Measurements from ENCODE around the gene GLRA1.
"Not testable (repeated sequence)": the region's sequence is repeated elsewhere in the genome, so short reads cannot be mapped to it uniquely, and the experiment has no call there.

The GLRA1 gene

GRCh38 chr5:151893485-151893884 is 31.2 kb downstream of the GLRA1 start:
- H3K27me3 ChIP-seq (replicated peaks; ENCODE audit: control insufficient read depth, insufficient read depth, low read length, poor library complexity, severe bottlenecking); H3K4me3 ChIP-seq (ENCODE audit: insufficient read depth, low read depth, low read length, poor library complexity, severe bottlenecking); DNase-seq; H3K36me3 ChIP-seq (ENCODE audit: control insufficient read depth, insufficient read depth, low read length); H3K4me1 ChIP-seq (ENCODE audit: control insufficient read depth, insufficient read depth, low read length, poor library complexity, severe bottlenecking); H3K27ac ChIP-seq (ENCODE audit: insufficient read depth, low read length, poor library complexity, severe bottlenecking); H3K9me3 ChIP-seq (ENCODE audit: control insufficient read depth, low read length): not testable (repeated sequence)

GRCh38 chr5:151892393-151892792 is 32.3 kb downstream of the GLRA1 start:
- no peak overlapping the region for H3K4me3 ChIP-seq (ENCODE audit: insufficient read depth, low read depth, low read length, poor library complexity, severe bottlenecking)
- H3K36me3 ChIP-seq (ENCODE audit: control insufficient read depth, insufficient read depth, low read length), result no peaks in the 10 kb centered on the region
- no peaks in the 10 kb centered on the region for H3K4me1 ChIP-seq (ENCODE audit: control insufficient read depth, insufficient read depth, low read length, poor library complexity, severe bottlenecking)

DNA sequence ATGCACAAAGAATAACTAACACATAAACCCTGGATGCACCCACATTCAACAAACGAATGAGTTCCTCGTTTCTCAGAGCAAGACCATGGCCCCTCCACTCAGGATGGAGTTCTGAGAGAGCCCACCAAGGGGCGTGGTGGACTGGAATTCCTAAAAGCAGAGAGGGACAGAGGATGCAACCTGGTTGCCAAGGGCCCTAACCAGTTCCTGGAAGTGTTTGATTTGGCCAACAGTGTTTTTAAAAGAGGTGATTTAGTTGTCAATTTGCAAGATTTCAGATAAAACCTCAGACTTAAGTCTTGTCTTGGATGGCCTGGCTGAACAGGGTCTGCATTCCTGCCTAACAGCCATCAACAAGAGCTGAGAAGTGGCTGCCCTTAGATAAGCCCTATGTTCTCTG is 34.4 kb downstream of the GLRA1 start:
- Histone ChIP-seq H3K4me3 (ENCODE audit: insufficient read depth, low read depth, low read length, poor library complexity, severe bottlenecking) (no peak overlapping the region), H3K4me1 (ENCODE audit: control insufficient read depth, insufficient read depth, low read length, poor library complexity, severe bottlenecking) (no peaks in the 10 kb centered on the region), H3K9me3 (ENCODE audit: control insufficient read depth, low read length) (no peaks in the 10 kb centered on the region), H3K27me3 (replicated peaks; ENCODE audit: control insufficient read depth, insufficient read depth, low read length, poor library complexity, severe bottlenecking) (no peaks in the 10 kb centered on the region), H3K27ac (ENCODE audit: insufficient read depth, low read length, poor library complexity, severe bottlenecking) (no peak overlapping the region), H3K36me3 (ENCODE audit: control insufficient read depth, insufficient read depth, low read length) (no peaks in the 10 kb centered on the region)
- DNase-seq, result no peak

More at GRCh38 chr5:151892393-151892792, 32.3 kb downstream of the GLRA1 start:
- no peak overlapping the region for H3K27ac ChIP-seq (ENCODE audit: insufficient read depth, low read length, poor library complexity, severe bottlenecking)
- no peaks in the 10 kb centered on the region for H3K9me3 ChIP-seq (ENCODE audit: control insufficient read depth, low read length)
- no peaks in the 10 kb centered on the region for H3K27me3 ChIP-seq (replicated peaks; ENCODE audit: control insufficient read depth, insufficient read depth, low read length, poor library complexity, severe bottlenecking)
- DNase-seq, result no peak

- no peaks in the 10 kb centered on the region for H3K36me3 ChIP-seq (ENCODE audit: control insufficient read depth, insufficient read depth, low read length)
- H3K4me1 ChIP-seq (ENCODE audit: control insufficient read depth, insufficient read depth, low read length, poor library complexity, severe bottlenecking), result no peaks in the 10 kb centered on the region
- no peak overlapping the region for H3K4me3 ChIP-seq (ENCODE audit: insufficient read depth, low read depth, low read length, poor library complexity, severe bottlenecking)
- no peak for DNase-seq
- no peak overlapping the region for H3K27ac ChIP-seq (ENCODE audit: insufficient read depth, low read length, poor library complexity, severe bottlenecking)
- no peaks in the 10 kb centered on the region for H3K27me3 ChIP-seq (replicated peaks; ENCODE audit: control insufficient read depth, insufficient read depth, low read length, poor library complexity, severe bottlenecking)
- H3K9me3 ChIP-seq (ENCODE audit: control insufficient read depth, low read length), result no peaks in the 10 kb centered on the region
These were observed 35.0 kb downstream of the GLRA1 start for GRCh38 chr5:151889614-151890013.

GRCh38 chr5:151886546-151887275 is 37.9 kb downstream of the GLRA1 start:
- H3K4me3 ChIP-seq (ENCODE audit: insufficient read depth, low read depth, low read length, poor library complexity, severe bottlenecking), result no peak overlapping the region
- H3K27ac ChIP-seq (ENCODE audit: insufficient read depth, low read length, poor library complexity, severe bottlenecking), result no peak overlapping the region
- no peaks in the 10 kb centered on the region for H3K27me3 ChIP-seq (replicated peaks; ENCODE audit: control insufficient read depth, insufficient read depth, low read length, poor library complexity, severe bottlenecking)
- DNase-seq, result no peak
- H3K36me3 ChIP-seq (ENCODE audit: control insufficient read depth, insufficient read depth, low read length), result no peaks in the 10 kb centered on the region
- no peaks in the 10 kb centered on the region for H3K9me3 ChIP-seq (ENCODE audit: control insufficient read depth, low read length)
- no peaks in the 10 kb centered on the region for H3K4me1 ChIP-seq (ENCODE audit: control insufficient read depth, insufficient read depth, low read length, poor library complexity, severe bottlenecking)

DNA sequence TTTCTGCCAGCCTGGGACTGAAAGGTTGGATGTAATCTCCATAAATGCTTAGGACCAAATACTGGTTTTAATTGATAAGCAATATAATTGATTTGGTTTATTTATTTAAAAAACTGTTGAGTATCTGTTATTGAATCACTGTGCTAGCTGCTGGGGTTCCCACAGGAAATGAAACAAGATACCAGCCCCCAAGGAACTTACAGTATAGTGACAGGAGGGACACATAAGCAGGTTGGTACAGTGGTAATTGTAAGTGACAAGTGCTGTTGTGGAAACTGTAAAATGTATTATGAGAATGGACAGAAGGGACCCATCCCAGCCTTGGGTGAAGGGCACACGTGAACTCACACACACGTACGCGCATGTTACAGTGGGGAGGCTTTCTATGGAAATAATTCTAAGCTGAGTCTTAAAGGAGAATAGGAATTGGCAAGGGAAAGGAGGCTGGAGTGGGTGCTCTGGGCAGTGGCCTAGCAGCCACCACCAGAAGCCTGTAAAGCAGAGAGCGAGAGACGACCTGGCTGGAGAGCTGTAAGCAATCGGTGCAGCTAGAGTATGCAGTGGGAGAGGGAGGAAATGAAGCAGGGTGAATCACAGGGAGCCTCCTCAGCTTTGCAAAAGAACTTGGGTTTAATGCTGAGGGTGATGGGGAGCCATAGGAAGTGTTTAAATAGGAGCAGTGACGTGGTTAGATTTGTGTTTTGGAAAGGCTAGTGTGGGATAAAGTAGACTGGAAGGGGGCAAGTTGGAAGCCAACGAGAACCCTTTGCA is 39.3 kb downstream of the GLRA1 start:
- Histone ChIP-seq H3K36me3 (ENCODE audit: control insufficient read depth, insufficient read depth, low read length) (no peaks in the 10 kb centered on the region), H3K4me1 (ENCODE audit: control insufficient read depth, insufficient read depth, low read length, poor library complexity, severe bottlenecking) (no peaks in the 10 kb centered on the region), H3K27me3 (replicated peaks; ENCODE audit: control insufficient read depth, insufficient read depth, low read length, poor library complexity, severe bottlenecking) (no peaks in the 10 kb centered on the region), H3K4me3 (ENCODE audit: insufficient read depth, low read depth, low read length, poor library complexity, severe bottlenecking) (no peak overlapping the region), H3K27ac (ENCODE audit: insufficient read depth, low read length, poor library complexity, severe bottlenecking) (no peak overlapping the region), H3K9me3 (ENCODE audit: control insufficient read depth, low read length) (no peaks in the 10 kb centered on the region)
- DNase-seq, result no peak

- H3K36me3 ChIP-seq (ENCODE audit: control insufficient read depth, insufficient read depth, low read length), result no peaks in the 10 kb centered on the region
- no peak for DNase-seq
- H3K9me3 ChIP-seq (ENCODE audit: control insufficient read depth, low read length), result no peaks in the 10 kb centered on the region
- H3K27me3 ChIP-seq (replicated peaks; ENCODE audit: control insufficient read depth, insufficient read depth, low read length, poor library complexity, severe bottlenecking), result no peaks in the 10 kb centered on the region
- H3K4me3 ChIP-seq (ENCODE audit: insufficient read depth, low read depth, low read length, poor library complexity, severe bottlenecking), result no peak overlapping the region
- no peaks in the 10 kb centered on the region for H3K4me1 ChIP-seq (ENCODE audit: control insufficient read depth, insufficient read depth, low read length, poor library complexity, severe bottlenecking)
- no peak overlapping the region for H3K27ac ChIP-seq (ENCODE audit: insufficient read depth, low read length, poor library complexity, severe bottlenecking)
These were observed 42.9 kb downstream of the GLRA1 start for GRCh38 chr5:151881621-151882225.

- Histone ChIP-seq H3K4me1 (ENCODE audit: control insufficient read depth, insufficient read depth, low read length, poor library complexity, severe bottlenecking) (no peaks in the 10 kb centered on the region), H3K36me3 (ENCODE audit: control insufficient read depth, insufficient read depth, low read length) (no peaks in the 10 kb centered on the region), H3K4me3 (ENCODE audit: insufficient read depth, low read depth, low read length, poor library complexity, severe bottlenecking) (no peak overlapping the region)
These were observed 44.3 kb downstream of the GLRA1 start for GRCh38 chr5:151880324-151880723.

DNA sequence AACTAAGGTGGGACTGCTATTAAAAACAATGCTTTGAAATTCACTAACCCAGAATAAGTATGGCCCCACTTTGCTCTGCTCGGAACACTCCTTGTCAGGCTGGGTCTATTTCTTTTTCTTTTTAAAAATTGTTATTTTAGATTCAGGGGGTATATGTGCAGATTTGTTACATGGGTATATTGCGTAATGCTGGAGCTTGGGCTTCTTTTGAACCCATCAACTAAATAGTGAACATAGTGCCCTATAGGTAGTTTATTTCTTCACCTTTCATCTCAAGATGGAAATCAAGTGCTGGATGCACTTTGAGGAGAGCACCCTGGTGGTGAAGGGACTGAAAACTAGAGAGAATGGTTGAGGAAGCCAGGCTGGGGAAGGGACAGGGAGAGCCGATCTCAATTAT is 51.0 kb downstream of the GLRA1 start:
- DNase-seq, result no peak
- H3K4me1 ChIP-seq (ENCODE audit: control insufficient read depth, insufficient read depth, low read length, poor library complexity, severe bottlenecking), result no peaks in the 10 kb centered on the region
- no peaks in the 10 kb centered on the region for H3K36me3 ChIP-seq (ENCODE audit: control insufficient read depth, insufficient read depth, low read length)
- H3K27me3 ChIP-seq (replicated peaks; ENCODE audit: control insufficient read depth, insufficient read depth, low read length, poor library complexity, severe bottlenecking), result no peaks in the 10 kb centered on the region
- H3K9me3 ChIP-seq (ENCODE audit: control insufficient read depth, low read length), result no peaks in the 10 kb centered on the region
- no peak overlapping the region for H3K27ac ChIP-seq (ENCODE audit: insufficient read depth, low read length, poor library complexity, severe bottlenecking)
- no peak overlapping the region for H3K4me3 ChIP-seq (ENCODE audit: insufficient read depth, low read depth, low read length, poor library complexity, severe bottlenecking)

More at GRCh38 chr5:151880324-151880723, 44.3 kb downstream of the GLRA1 start:
- Histone ChIP-seq H3K27ac (ENCODE audit: insufficient read depth, low read length, poor library complexity, severe bottlenecking) (no peak overlapping the region), H3K27me3 (replicated peaks; ENCODE audit: control insufficient read depth, insufficient read depth, low read length, poor library complexity, severe bottlenecking) (no peaks in the 10 kb centered on the region), H3K9me3 (ENCODE audit: control insufficient read depth, low read length) (no peaks in the 10 kb centered on the region)
- DNase-seq, result no peak

GRCh38 chr5:151872701-151873100 is 52.0 kb downstream of the GLRA1 start:
- Histone ChIP-seq H3K4me3 (ENCODE audit: insufficient read depth, low read depth, low read length, poor library complexity, severe bottlenecking) (no peak overlapping the region), H3K27ac (ENCODE audit: insufficient read depth, low read length, poor library complexity, severe bottlenecking) (no peak overlapping the region), H3K9me3 (ENCODE audit: control insufficient read depth, low read length) (no peaks in the 10 kb centered on the region), H3K36me3 (ENCODE audit: control insufficient read depth, insufficient read depth, low read length) (no peaks in the 10 kb centered on the region), H3K4me1 (ENCODE audit: control insufficient read depth, insufficient read depth, low read length, poor library complexity, severe bottlenecking) (no peaks in the 10 kb centered on the region), H3K27me3 (replicated peaks; ENCODE audit: control insufficient read depth, insufficient read depth, low read length, poor library complexity, severe bottlenecking) (no peaks in the 10 kb centered on the region)
- DNase-seq, result no peak

Data from effector memory CD4-positive, alpha-beta T cell (primary cell).